NCI-H69 (cell line): ENCODE results near the gene PLK2.

ENCODE experiments used
- DNase-seq: peaks from one replicate; lab custom pipeline; 2025; lab: John Stamatoyannopoulos, UW

PLK2 gene

GRCh38 chr5:58460002-58460731 lies at the start of gene PLK2:
Gene PLK2 (minus strand): TSS chr5:58460086. CDS start chr5:58459959, 127 bp downstream.
- peak; percentile 96 for DNase-seq

DNA sequence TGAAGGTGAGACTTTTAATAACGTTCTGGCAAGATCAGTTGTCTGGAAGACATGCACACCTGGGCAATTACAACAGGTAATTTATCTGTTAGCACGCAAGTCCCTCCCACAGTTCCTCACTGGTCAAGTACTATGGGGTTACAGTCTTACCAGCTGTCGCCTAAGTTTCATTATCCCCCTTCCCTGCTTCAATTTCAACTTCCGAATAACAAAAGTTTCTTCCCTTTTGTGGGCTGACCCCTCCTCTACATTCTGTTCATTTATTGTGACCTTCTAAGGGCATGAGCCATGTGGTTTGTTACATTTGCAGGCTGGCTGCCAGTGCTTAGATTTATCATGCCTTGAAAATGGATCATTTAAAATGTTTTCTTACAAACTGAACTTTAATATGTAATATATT lies 47.8 kb upstream of the PLK2 start:
- DNase-seq, result peak; percentile 72

- no peak for DNase-seq
Observed at GRCh38 chr5:58505971-58506640, 46.2 kb upstream of the PLK2 start.

- DNase-seq, result peak; percentile 74
Observed at GRCh38 chr5:58505502-58505901, 45.6 kb upstream of the PLK2 start.

DNA sequence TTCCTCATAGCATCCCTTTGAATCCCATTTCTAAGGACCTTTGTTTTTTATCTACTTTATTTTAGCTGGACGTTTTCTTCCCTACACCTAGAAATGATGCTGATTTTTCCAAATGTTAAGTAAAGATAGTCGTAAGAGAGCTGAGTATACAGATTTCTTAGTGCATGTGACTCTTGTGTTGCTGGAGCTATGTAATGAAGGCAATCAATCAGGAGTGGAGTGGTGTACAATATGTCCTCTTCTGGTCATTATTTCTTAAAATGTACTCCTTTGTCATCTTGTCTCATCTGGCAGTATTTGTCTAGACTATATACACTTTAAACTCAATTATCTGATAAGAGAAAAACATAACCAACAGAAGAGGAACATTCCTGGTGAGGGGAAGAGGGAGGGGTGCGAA lies 44.9 kb upstream of the PLK2 start:
- peak; percentile 70 for DNase-seq

DNA sequence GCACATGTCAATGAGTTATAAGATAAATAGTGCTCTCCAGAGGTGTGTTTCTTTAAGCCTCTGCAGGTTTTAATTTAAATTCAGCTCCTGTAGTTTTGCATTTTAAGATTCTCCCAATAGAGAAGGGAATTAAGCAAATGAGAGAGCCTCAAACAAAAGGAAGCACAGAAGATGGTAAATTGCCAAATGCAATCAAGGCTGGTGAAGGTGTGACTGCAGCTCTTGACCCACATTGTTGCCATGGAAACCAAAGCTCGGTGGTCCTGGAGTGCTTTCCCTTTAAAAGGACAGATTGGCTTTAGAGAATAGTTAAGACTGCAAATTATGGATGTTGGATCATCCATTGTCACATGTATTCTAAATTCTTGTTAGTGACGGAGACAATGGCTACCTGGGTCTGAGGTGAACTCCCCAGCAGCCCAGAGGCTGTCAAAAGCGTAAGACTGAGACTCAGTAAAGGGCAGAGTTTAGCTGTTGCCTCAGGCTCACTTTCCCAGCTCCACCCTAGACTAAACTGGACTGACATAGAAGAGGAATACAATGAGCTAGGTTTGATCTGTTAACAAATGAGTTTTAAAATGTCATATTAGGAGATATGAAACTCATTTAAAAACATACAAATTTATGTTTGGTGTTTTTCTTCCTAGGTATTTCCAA lies 43.6 kb upstream of the PLK2 start:
- DNase-seq, result peak; percentile 74

DNA sequence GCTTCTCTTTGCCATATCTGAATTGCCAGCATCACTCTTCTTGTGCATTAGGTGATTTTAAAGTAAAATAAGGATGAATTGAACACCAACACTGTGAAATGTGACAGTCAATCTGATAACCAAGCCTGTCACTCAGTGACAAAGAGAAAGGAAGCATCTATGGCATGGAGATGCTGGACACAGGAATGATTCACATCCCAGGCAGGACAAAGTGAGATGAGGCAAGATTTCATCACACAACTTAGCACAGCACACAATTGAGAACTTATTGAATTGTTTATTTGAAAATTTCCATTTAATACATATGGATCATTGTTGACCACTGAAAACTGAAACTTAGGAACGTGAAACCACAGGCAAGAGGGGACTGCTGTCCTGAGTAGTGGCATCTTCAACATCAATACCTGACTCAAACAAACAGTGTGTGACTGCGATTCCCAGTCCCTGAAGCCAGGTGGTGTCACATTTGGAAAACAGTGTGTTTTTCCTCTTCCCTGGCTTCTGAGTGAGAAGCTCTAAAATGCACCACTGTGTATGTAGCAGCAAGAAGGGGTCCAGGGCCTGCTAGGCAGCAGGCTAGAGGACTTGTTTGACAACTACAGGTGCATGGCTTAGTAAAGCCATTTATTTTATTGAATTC lies 42.0 kb upstream of the PLK2 start:
- peak; percentile 49 for DNase-seq

DNA sequence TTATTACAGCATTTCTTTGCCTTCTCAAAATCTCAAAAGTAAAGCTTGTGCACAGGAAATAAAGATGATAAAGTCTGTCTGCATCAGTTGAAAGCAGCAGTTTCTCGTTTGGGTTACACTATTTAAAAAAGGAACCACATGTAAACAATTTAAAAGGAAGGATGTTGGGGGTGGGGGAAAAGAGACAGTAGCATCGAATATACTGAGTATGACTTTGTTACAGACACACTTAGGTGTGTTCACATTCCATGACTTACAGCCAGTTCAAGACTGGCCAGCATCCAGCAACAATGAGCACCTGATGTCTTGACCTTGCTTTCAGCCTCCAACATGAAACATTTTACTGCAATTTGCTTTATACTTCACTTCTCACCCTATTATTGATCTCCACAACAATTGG lies 40.1 kb upstream of the PLK2 start:
- DNase-seq, result no peak

DNA sequence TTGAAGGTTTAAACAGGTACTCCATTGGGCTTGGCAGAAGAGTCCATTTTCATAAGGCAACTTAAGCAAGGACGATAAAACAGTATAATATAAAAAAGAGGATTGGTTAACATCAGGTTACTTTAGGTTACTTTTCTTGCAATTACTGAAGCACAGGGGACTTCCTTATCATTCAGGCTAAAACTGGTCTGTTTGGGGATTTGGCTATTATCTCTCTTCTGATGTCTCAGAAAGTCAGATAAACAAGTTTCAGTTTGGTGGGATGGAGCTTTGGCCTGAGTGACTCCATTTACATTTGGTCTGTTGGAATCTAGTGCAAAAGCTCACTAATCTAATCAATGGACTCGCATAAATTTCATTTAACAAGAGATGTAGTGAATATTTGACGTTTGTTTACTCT lies 39.3 kb upstream of the PLK2 start:
- no peak for DNase-seq

GRCh38 chr5:58498340-58498942 lies 38.6 kb upstream of the PLK2 start:
- DNase-seq, result peak; percentile 64

DNA sequence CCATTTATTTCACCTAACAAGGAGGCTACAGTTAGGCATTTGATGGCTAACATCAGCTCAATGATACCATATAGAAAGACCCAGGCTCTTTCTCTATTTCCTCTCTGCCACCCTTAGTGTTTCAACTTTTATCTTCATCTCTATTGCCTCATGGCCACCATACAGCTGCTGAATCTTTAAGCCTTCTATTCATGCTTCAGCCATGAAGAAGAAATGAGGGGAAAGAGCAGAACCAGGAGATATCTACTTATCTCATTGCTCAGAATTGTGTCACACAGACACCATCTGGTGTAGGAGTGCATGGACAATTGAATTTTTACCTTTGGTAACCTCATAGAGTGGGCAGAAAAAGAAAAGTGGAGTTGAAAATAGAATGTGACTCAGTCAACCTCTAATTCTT lies 38.0 kb upstream of the PLK2 start:
- DNase-seq, result no peak

- no peak for DNase-seq
Observed at GRCh38 chr5:58497386-58497785, 37.5 kb upstream of the PLK2 start.

DNA sequence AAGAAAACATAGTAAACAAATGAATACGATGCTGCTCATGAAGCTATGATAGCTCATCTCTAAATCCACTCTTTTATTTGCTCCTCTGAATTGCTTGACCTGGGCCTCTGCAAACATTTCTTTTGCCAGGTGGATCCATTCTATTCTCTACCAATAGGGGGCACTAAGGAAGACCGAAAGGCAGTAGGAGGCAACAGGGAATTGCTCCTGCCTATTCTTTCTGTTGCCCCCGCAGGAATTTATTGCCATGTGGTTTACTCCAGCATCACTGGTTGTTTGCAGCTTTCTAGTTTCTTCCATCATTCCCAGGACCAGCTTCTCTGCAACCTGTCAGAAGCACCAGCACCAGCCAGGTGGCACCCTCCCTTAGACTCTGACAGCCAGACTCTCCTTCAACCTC lies 36.6 kb upstream of the PLK2 start:
- DNase-seq, result peak; percentile 49

DNA sequence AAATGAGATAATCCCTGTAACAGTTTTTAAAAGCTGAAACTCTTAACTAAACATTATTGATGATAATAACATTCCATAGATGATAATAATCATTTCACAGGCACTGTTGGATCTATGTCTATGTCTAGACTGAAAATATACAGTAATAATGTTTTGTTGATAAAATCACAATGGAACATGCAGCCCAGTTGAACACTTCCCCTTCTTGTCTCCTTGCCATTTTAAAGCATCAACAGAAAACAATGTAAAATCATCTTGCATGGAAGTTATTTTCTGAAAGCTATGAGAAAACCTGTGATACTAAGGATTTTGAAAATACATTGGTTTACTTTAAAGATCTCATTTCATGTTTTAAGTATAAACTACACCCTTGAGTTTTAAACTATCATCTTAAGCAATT lies 33.3 kb upstream of the PLK2 start:
- no peak for DNase-seq

DNA sequence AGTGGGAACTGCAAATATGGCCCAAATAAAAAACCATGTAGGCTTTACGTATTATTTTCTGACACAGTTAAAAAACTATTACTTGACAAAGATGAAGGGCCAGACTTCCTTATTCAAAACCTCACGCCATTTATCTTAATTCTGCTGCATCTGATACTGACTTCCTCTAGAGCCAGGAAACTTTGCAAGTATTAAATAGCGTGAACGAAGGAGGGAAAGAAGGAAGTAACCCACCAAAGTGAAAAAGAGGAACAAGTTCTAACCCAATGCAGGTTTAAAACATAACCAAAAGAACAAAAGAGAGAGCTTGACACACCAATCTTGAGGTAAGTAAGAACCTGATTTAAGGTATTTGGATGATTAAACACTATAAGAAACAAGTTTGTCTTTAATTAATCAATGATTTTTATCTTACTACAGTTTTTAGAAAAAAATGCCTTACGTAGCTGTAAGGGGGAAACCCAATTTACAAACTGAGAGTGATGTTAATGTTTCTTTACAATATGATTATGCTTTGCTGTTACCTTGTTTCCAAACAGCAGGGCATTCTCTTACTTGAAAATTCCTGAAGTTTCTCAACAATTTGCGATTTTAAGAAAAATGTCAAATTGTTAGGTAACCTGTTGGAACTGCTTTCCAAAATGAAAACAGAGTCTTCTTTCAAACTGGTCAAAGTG lies 31.5 kb upstream of the PLK2 start, which contains the start of gene GAPT:
Gene GAPT, plus strand, starts transcription at position 220 of the 677 bp plus-strand sequence. CDS start 3,102 bp downstream, outside the sequence.
- DNase-seq, result no peak

DNA sequence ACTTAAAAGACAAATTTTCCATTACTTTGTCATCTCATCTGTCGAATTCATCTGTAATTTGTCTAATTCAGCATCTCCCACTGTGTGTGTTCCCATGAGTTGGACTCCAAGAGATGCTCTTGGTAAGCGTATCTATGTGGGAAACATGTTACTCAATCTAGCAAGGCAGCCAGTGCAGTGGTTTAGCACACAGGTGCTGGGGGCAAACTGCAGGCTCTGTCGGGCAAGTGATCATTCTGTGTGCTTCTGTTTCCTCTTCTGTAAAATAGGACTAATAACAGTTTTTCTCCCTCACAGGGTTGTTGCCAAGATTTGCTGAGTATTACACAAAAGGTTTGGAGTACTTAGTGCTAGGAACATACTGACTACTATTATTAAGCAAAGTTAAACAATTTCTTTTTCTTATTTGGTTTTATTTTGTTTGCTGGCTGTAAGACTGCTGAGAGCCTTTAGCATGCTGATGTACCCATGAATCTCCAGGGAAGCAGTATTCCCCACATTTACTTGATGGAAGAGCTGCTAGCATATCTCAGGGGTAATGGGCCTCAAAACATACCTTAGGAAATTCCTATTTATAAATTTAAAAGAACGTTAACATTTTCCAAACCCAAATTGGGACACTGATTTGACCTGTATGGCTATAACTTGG lies 30.6 kb upstream of the PLK2 start:
- peak; percentile 60 for DNase-seq

- DNase-seq, result no peak
Observed at GRCh38 chr5:58486290-58486689, 26.4 kb upstream of the PLK2 start.

- no peak for DNase-seq
Observed at GRCh38 chr5:58484505-58484904, 24.6 kb upstream of the PLK2 start.

- no peak for DNase-seq
Observed at GRCh38 chr5:58482536-58482935, 22.6 kb upstream of the PLK2 start.

DNA sequence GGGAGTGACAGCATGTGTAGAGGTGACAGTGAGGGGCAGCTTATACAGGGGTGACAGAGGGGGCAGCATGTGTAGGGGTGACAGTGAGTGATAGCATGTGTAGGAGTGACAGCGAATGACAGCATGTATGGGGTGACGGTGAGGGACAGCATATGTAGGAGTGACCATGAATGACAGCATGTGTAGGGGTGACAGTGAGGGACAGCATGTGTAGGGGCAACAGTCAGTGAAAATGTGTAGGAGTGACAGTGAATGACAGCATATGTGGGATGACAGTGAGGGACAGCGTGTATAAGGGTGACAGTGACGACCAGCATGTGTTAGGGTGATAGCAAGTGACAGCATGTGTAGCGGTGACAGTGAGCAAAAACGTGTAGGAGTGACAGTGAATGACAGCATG lies 21.9 kb upstream of the PLK2 start:
- DNase-seq, result no peak

GRCh38 chr5:58481066-58481676 lies 21.3 kb upstream of the PLK2 start:
- DNase-seq, result no peak
